DND-41 (cell line): ENCODE measurements around the gene KNDC1.

Source experiments
- CTCF ChIP-seq: IDR thresholded peaks from 2 replicates; pipeline ENCODE4 v1.5.1; 2012; ENCODE audit warnings: borderline replicate concordance, low read length, moderate library complexity, mild to moderate bottlenecking; ENCODE audit not compliant: poor library complexity, severe bottlenecking; ENCODE audit errors: extremely low read depth
- EZH2 ChIP-seq: IDR thresholded peaks from 3 replicates; pipeline ENCODE4 v1.6.1; 2012; ENCODE audit warnings: borderline replicate concordance, low read depth, mild to moderate bottlenecking, moderate library complexity, low read length, inconsistent platforms; ENCODE audit not compliant: severe bottlenecking

GRCh38 chr10:133187906-133188681 lies 28.1 kb downstream of the KNDC1 start:
- no peak for TF ChIP-seq CTCF
- TF ChIP-seq EZH2 = no peak
